Measurements from ENCODE around the gene DPP10. TPM values are rescaled to one million over a fixed set of nuclear protein-coding genes. Genes with fewer than 3 reads are reported as not detected.

The DPP10 gene
- total RNA-seq, 3 donors from 2014 or later: 0.29 to 0.33 (median 0.32) TPM

DNA sequence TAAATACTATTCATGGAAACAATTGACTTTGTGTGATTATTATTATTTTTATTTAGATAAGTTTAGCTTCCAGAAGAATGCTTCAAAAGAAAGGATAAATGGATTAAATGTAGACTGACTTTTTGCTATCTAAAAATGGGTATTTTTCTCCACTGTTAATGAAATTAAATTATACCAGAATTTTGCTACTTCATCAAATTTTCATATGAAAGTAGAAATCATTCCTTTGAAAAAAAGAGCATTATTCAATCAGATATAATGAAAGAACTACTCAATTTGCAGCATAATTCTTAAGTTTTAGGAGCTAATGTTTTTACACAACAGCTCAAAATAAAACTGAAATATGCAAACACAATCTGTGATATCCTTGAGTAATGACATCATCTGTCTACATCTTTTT is 1424.6 kb downstream of the DPP10 start:
- H3K4me1 ChIP-seq: no peaks in the 10 kb centered on the region
- no peaks in the 10 kb centered on the region for H3K9me3 ChIP-seq
- no peak overlapping the region for H3K27ac ChIP-seq
- no peaks in the 10 kb centered on the region for H3K27me3 ChIP-seq
- H3K36me3 ChIP-seq: peaks cover 4% of the 10 kb centered on the region
- no peak for TF ChIP-seq CTCF (IDR thresholded peaks at IDR 0.05)
- TF ChIP-seq POLR2A (IDR thresholded peaks at IDR 0.05): no peak
- DNase-seq (ENCODE audit: low spot score in 2 of 2): no peak
- intact Hi-C loops (cut with DNase I; ENCODE audit: low total_unique reads): no loop called here
- no peak overlapping the region for H3K4me3 ChIP-seq

GRCh38 chr2:115874427-115874826 is 1432.0 kb downstream of the DPP10 start:
- Histone ChIP-seq H3K4me1 (no peaks in the 10 kb centered on the region), H3K27me3 (no peaks in the 10 kb centered on the region), H3K4me3 (no peak overlapping the region), H3K27ac (no peak overlapping the region), H3K36me3 (no peaks in the 10 kb centered on the region), H3K9me3 (no peaks in the 10 kb centered on the region)
- intact Hi-C loops (cut with DNase I; ENCODE audit: low total_unique reads): no loop called here
- TF ChIP-seq CTCF (IDR thresholded peaks at IDR 0.05) (no peak), POLR2A (IDR thresholded peaks at IDR 0.05) (no peak), POLR2AphosphoS5 (IDR thresholded peaks at IDR 0.05) (no peak)
- DNase-seq (ENCODE audit: low spot score in 2 of 2): no peak

DNA sequence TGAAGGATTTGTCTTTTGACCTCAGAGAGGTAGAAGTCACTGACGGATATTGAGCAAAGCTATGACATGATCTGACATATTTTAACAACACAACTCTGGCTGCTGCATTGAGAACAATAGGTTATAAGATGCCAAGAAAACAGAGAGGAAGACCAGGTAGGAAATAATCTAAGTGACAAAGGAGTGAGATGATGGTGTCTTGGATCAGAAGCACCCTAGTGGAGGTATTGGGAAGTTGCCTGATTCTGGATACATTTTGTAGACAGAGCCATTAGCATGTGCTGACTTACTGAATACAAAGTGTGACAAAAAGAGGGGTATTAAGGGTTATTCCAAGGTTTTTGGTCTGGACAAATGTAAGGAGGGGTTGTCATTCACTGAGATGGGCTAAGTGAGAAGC is 1438.1 kb downstream of the DPP10 start:
- DNase-seq (ENCODE audit: low spot score in 2 of 2): no peak
- Histone ChIP-seq H3K27ac (no peak overlapping the region), H3K9me3 (no peaks in the 10 kb centered on the region), H3K4me1 (no peaks in the 10 kb centered on the region), H3K4me3 (no peak overlapping the region), H3K27me3 (no peaks in the 10 kb centered on the region), H3K36me3 (no peaks in the 10 kb centered on the region)
- intact Hi-C loops (cut with DNase I; ENCODE audit: low total_unique reads): no loop called here
- TF ChIP-seq POLR2A (IDR thresholded peaks at IDR 0.05) (no peak), POLR2AphosphoS5 (IDR thresholded peaks at IDR 0.05) (no peak), CTCF (IDR thresholded peaks at IDR 0.05) (no peak)

- no peak for DNase-seq (ENCODE audit: low spot score in 2 of 2)
- Histone ChIP-seq H3K36me3 (no peaks in the 10 kb centered on the region), H3K27ac (no peak overlapping the region), H3K4me3 (no peak overlapping the region), H3K9me3 (peaks cover 0 to 13% of the 10 kb centered on the region in 2 donors), H3K4me1 (no peaks in the 10 kb centered on the region), H3K27me3 (no peaks in the 10 kb centered on the region)
- TF ChIP-seq POLR2A (IDR thresholded peaks at IDR 0.05) (no peak), POLR2AphosphoS5 (IDR thresholded peaks at IDR 0.05) (no peak), CTCF (IDR thresholded peaks at IDR 0.05) (no peak)
- intact Hi-C loops (cut with DNase I; ENCODE audit: low total_unique reads): no loop called here
Measured at GRCh38 chr2:115887209-115887776, 1444.9 kb downstream of the DPP10 start.
